ENCODE data around the gene CALHM1.

DNA sequence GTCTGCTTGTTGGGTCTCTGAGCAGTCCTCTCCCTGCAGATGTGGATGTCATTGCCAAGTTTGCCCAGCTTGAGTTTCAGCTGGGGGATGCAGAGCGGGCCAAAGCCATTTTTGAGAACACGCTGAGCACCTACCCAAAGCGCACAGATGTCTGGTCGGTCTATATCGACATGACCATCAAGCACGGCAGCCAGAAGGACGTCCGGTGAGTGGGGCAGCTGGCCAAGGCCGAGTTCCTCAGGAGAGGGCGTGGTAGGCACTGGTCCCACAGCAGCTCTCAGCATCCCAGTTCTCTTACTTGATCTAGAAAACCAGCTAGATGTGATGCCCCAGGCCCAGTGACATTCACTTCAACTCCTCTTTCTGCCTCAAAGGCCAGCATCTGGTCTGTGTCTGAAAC, 14.2 kb downstream of the CALHM1 start:
- TF ChIP-seq, protein P1, sequence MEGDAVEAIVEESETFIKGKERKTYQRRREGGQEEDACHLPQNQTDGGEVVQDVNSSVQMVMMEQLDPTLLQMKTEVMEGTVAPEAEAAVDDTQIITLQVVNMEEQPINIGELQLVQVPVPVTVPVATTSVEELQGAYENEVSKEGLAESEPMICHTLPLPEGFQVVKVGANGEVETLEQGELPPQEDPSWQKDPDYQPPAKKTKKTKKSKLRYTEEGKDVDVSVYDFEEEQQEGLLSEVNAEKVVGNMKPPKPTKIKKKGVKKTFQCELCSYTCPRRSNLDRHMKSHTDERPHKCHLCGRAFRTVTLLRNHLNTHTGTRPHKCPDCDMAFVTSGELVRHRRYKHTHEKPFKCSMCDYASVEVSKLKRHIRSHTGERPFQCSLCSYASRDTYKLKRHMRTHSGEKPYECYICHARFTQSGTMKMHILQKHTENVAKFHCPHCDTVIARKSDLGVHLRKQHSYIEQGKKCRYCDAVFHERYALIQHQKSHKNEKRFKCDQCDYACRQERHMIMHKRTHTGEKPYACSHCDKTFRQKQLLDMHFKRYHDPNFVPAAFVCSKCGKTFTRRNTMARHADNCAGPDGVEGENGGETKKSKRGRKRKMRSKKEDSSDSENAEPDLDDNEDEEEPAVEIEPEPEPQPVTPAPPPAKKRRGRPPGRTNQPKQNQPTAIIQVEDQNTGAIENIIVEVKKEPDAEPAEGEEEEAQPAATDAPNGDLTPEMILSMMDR (IDR thresholded peaks at IDR 0.05; ENCODE audit: low read length) = no peak
- TF ChIP-seq EZH2 (optimal IDR thresholded peaks at IDR 0.05; ENCODE audit: low read depth, low read length) = no peak
- TF ChIP-seq EZH2phosphoT487 (IDR thresholded peaks at IDR 0.05; ENCODE audit: low read length) = no peak
